Thoracic aorta (tissue), 2 donors: ENCODE data around the gene VTN. TPM values are rescaled to one million over a fixed set of nuclear protein-coding genes. Genes with fewer than 3 reads are reported as not detected.

Source experiments
- ATAC-seq: fragments of 150-250 bp; one replicate; pipeline ENCODE4 v1.8.0; 2017; ENCODE audit warnings: low read depth; ENCODE audit not compliant: insufficient number of reproducible peaks, low FRiP score
- DNase-seq: peaks from one replicate; pipeline ENCODE4 v3.0.0-alpha.2; 2020; ENCODE audit warnings: low spot score
- H3K27ac ChIP-seq, 2 donors: fragments of 200-600 bp; sonication (generic); 1 replicate in 1 of 2; 2 replicates in 1 of 2; pipeline ENCODE4 v1.5.1; 2016; ENCODE audit warnings: mild to moderate bottlenecking in 2 of 2, moderate library complexity in 2 of 2
- H3K27me3 ChIP-seq: fragments of 200-600 bp; sonication (generic); replicated peaks from 2 replicates; pipeline ENCODE4 v1.6.0; 2016; ENCODE audit warnings: mild to moderate bottlenecking; ENCODE audit not compliant: insufficient read depth
- H3K36me3 ChIP-seq: fragments of 200-600 bp; sonication (generic); one replicate; pipeline ENCODE4 v1.5.1; 2016
- H3K4me1 ChIP-seq, 2 donors: fragments of 200-600 bp; sonication (generic); 1 replicate in 1 of 2; 2 replicates in 1 of 2; pipeline versions ENCODE4 v1.5.1 to v1.6.0; 2016; ENCODE audit warnings: low read depth in 2 of 2, mild to moderate bottlenecking in 1 of 2; ENCODE audit not compliant: control insufficient read depth in 1 of 2
- H3K4me3 ChIP-seq: fragments of 200-600 bp; sonication (generic); 2 replicates; pipeline ENCODE4 v1.5.1; 2016; ENCODE audit warnings: mild to moderate bottlenecking
- H3K9me3 ChIP-seq: fragments of 200-600 bp; sonication (generic); 2 replicates; pipeline ENCODE4 v1.5.1; 2016
- total RNA-seq, 2 donors: library from RNA; depleted of rRNA; stranded (reverse); fragments of >200 nt; gene quantifications; one replicate each; pipeline versions ENCODE4 v1.1.0 to v1.2.3, GENCODE V29; 2016
- TF ChIP-seq, protein P1 (sequence below): fragments of 200-600 bp; sonication (generic); IDR thresholded peaks from one replicate; pipeline ENCODE4 v1.5.1; 2019; ENCODE audit warnings: antibody characterized with exemption

VTN gene
- total RNA-seq, 2 donors from 2014 or later = 1.1 to 3.1 TPM

DNA sequence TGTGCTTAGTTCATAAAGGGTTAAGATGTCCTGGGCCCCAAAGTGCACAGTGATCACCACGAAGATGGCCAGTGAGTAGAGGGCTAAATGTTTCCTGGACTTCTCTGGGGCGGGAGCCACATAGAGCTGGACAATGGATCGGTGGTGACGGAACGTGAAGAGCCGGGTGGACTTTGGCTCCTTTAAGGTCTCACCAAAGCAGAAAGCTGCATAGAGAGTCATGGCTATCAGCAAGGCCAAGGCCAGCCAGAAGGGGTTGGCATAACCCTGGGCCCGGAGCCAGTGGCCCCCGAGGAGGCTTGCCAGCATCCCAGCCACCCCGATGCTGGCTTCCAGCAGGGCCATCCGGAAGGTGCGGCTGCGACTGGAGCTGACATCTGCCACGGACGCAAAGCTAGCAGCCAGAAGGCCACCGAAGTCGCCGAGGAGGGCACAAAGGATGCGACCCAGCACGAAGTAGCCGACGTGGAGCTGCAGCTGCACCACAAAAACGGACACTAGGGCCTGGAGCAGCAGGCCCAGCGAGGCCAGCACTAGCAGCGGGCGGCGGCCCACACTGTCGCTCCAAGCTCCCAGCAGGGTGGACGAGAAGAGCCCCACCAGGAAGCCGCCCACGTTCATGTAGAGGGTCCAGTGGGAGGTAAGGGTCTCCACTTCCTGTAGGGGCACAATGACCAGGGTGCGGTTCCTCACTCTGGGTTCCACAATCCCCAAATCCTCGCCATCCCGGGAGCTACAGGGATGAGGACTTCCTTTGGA lies 34.9 kb upstream of the VTN start:
- Histone ChIP-seq H3K4me3 (peak overlapping the region; percentile 97), H3K4me1 (peaks cover 8 to 24% of the 10 kb centered on the region in 2 donors), H3K36me3 (peaks cover 8% of the 10 kb centered on the region), H3K27me3 (no peaks in the 10 kb centered on the region), H3K9me3 (no peaks in the 10 kb centered on the region), H3K27ac (peak overlapping the region in 1 of 2 donors; percentile 54)
- DNase-seq = no peak
- TF ChIP-seq, protein P1, sequence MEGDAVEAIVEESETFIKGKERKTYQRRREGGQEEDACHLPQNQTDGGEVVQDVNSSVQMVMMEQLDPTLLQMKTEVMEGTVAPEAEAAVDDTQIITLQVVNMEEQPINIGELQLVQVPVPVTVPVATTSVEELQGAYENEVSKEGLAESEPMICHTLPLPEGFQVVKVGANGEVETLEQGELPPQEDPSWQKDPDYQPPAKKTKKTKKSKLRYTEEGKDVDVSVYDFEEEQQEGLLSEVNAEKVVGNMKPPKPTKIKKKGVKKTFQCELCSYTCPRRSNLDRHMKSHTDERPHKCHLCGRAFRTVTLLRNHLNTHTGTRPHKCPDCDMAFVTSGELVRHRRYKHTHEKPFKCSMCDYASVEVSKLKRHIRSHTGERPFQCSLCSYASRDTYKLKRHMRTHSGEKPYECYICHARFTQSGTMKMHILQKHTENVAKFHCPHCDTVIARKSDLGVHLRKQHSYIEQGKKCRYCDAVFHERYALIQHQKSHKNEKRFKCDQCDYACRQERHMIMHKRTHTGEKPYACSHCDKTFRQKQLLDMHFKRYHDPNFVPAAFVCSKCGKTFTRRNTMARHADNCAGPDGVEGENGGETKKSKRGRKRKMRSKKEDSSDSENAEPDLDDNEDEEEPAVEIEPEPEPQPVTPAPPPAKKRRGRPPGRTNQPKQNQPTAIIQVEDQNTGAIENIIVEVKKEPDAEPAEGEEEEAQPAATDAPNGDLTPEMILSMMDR = no peak
- ATAC-seq = no peak

DNA sequence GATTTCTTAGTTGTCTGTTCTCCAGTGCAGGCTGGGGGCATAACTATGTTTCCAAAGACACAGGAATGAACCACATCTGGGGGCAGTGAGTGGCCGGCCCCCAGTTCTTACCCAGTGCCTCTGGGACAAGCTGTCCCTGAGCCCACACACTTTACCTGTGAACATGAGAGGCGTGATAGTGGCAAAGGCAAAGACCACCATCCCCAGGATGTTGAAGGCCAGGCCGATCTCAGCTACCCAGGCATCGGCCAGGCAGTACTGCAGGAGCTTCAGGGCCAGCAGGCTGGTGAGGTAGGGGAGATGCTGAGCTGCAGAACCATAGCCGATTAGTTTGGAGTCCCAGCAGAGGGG lies 34.3 kb upstream of the VTN start:
- Histone ChIP-seq H3K27me3 (no peaks in the 10 kb centered on the region), H3K9me3 (no peaks in the 10 kb centered on the region), H3K27ac (peak overlapping the region in 1 of 2 donors; percentile 54), H3K4me3 (peak overlapping the region; percentile 97), H3K36me3 (peaks cover 8% of the 10 kb centered on the region), H3K4me1 (peaks cover 8 to 24% of the 10 kb centered on the region in 2 donors)
- TF ChIP-seq, protein P1 = no peak
- ATAC-seq (no peak), DNase-seq (no peak)

DNA sequence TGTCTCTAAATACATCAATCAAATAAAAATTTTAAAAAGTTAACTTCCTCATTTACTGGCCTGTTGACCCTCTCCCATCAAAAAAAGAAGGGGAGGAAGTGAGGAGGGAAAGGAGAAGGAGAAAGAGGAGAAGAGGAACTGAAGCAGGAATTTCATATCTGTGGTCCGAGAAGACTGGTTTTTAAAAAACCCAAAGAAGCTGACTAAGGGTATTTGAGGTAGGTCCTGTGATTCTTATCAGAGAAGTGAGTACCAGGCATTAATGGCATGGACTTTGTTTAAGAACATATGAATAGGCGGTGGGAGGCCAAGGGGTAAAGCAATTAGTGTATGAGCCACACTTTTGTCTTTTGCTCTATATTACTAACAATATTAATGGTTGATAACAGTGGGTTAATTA lies 33.9 kb upstream of the VTN start:
- H3K36me3 ChIP-seq = peaks cover 8% of the 10 kb centered on the region
- no peaks in the 10 kb centered on the region for H3K9me3 ChIP-seq
- no peak for ATAC-seq
- TF ChIP-seq, protein P1 = no peak
- H3K4me1 ChIP-seq = peaks cover 8 to 24% of the 10 kb centered on the region in 2 donors
- DNase-seq = no peak
- no peak overlapping the region for H3K27ac ChIP-seq
- no peaks in the 10 kb centered on the region for H3K27me3 ChIP-seq
- no peak overlapping the region for H3K4me3 ChIP-seq

DNA sequence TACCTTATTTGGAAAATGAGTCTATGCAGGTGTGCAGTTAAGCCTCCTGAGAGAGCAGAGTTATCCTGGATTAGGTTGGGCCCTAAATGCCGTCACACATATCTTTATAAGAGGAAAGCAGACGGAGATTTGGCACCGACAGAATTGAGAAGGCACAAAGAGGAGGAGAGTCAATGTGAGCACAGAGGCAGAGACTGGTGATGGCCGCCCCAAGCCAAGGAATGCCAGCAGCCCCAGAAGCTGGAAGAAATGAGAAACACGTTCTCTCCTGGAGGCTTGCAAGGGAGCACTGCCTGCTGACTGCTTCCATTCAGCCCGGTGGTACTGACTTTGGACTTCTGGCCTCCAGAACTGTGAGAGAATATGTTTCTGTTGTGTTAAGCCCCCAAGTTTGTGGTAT lies 32.7 kb upstream of the VTN start:
- TF ChIP-seq, protein P1 = no peak
- DNase-seq (no peak), ATAC-seq (no peak)
- Histone ChIP-seq H3K27me3 (no peaks in the 10 kb centered on the region), H3K27ac (no peak overlapping the region), H3K4me3 (no peak overlapping the region), H3K9me3 (no peaks in the 10 kb centered on the region), H3K4me1 (peaks cover 8 to 24% of the 10 kb centered on the region in 2 donors), H3K36me3 (peaks cover 8% of the 10 kb centered on the region)

DNA sequence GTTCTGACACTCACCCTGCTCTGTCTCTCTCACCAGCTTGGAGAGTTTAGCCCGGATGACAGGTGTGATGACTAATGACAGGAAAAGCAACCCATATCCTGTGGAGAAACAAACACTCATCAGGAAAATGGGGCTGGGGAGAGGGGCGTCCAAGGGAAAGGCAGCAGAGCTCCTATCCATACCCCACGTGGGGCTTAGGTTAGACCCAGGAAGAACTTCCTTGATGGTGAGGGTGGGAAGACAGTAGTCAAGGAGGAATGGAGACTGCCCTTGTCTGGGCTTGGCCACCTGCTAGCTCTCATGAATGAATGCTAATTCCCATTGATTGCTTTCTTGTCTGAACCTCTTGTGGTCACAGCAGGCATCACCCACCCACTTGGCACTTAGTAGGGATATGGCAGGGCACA lies 32.1 kb upstream of the VTN start:
- no peak overlapping the region for H3K4me3 ChIP-seq
- no peaks in the 10 kb centered on the region for H3K27me3 ChIP-seq
- peaks cover 8% of the 10 kb centered on the region for H3K36me3 ChIP-seq
- TF ChIP-seq, protein P1 = no peak
- DNase-seq (no peak), ATAC-seq (no peak)
- H3K9me3 ChIP-seq = no peaks in the 10 kb centered on the region
- H3K27ac ChIP-seq = no peak overlapping the region
- peaks cover 8 to 24% of the 10 kb centered on the region in 2 donors for H3K4me1 ChIP-seq
